Neuron (in vitro differentiated cells): ENCODE results near the gene CD300LG.
"Not testable (repeated sequence)": the region's sequence is repeated elsewhere in the genome, so short reads cannot be mapped to it uniquely, and the experiment has no call there.

Source experiments
- H2AFZ ChIP-seq: one replicate; pipeline ENCODE4 v1.6.1; 2013; ENCODE audit warnings: low read depth, mild to moderate bottlenecking, inconsistent platforms, low read length, moderate library complexity
- H3K27me3 ChIP-seq: one replicate; pipeline ENCODE4 v1.6.1; 2013; ENCODE audit warnings: low read length; ENCODE audit not compliant: insufficient read depth
- H3K36me3 ChIP-seq: one replicate; pipeline ENCODE4 v1.6.1; 2013; ENCODE audit warnings: low read length; ENCODE audit not compliant: insufficient read depth
- H3K4me1 ChIP-seq: one replicate; pipeline ENCODE4 v1.6.1; 2013; ENCODE audit warnings: low read length; ENCODE audit not compliant: insufficient read depth
- H3K4me3 ChIP-seq: 2 replicates; pipeline ENCODE4 v1.5.1; 2013; ENCODE audit warnings: mild to moderate bottlenecking, low read length, moderate library complexity
- H3K9me3 ChIP-seq: one replicate; pipeline ENCODE4 v1.6.1; 2013; ENCODE audit warnings: low read length

Gene CD300LG

DNA sequence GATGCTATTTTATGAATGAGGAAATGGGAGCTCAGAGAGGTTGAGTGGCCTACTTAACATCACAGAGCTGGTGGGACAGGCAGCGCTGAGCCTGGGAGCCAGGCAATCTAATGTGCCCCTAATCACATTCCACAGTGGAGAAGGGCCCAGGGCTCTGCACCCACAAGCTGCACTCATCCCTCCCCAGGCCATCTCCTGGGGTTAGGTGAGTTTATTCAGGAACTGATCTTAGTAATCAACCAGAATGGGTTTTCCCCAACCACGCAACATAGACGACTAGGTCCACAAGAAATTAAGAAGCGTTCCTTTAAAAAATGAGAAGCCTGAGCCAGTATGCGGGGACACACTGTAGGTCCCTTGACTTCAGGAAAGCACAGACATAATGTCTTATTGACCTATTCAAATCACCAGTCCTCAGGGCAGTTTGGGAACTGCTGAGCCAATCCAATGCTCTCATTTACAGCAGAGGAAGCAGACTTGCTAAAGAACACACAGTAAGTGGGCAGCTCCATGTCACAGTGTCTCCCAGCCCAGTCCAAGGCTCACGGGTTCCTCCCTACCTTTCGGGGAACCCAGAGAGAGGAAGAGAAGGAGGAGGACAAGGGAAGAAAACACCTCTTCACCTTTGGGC lies 16.4 kb upstream of the CD300LG start:
- peaks cover 2% of the 10 kb centered on the region for H3K36me3 ChIP-seq
- H2AFZ ChIP-seq, result no peak overlapping the region

DNA sequence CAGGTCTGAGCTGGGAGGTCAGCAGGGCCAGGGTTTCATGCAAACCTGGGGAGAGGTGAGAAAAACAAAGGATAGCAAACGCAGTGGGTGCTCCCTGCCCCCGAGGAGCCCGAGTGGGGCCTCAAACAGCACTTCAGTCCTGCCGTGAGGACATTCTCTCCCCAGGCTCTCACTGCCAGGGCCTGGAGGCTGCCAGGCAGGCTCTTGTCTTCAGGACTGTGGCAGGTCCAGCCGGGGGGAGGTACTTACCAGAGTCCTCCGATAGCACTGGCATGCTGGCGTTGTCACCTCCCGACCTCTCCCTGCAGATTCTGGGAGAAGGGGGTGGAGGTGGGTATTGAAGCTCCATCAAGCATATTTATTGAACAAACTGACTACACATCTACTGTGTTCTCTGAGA lies 15.3 kb upstream of the CD300LG start:
- Histone ChIP-seq H3K4me1 (peaks cover 23% of the 10 kb centered on the region), H3K36me3 (no peaks in the 10 kb centered on the region), H2AFZ (no peak overlapping the region), H3K4me3 (no peak overlapping the region), H3K9me3 (no peaks in the 10 kb centered on the region), H3K27me3 (no peaks in the 10 kb centered on the region)

More for the DNA sequence above, 16.4 kb upstream of the CD300LG start:
- Histone ChIP-seq H3K27me3 (no peaks in the 10 kb centered on the region), H3K4me3 (no peak overlapping the region), H3K9me3 (no peaks in the 10 kb centered on the region), H3K4me1 (peaks cover 23% of the 10 kb centered on the region)

DNA sequence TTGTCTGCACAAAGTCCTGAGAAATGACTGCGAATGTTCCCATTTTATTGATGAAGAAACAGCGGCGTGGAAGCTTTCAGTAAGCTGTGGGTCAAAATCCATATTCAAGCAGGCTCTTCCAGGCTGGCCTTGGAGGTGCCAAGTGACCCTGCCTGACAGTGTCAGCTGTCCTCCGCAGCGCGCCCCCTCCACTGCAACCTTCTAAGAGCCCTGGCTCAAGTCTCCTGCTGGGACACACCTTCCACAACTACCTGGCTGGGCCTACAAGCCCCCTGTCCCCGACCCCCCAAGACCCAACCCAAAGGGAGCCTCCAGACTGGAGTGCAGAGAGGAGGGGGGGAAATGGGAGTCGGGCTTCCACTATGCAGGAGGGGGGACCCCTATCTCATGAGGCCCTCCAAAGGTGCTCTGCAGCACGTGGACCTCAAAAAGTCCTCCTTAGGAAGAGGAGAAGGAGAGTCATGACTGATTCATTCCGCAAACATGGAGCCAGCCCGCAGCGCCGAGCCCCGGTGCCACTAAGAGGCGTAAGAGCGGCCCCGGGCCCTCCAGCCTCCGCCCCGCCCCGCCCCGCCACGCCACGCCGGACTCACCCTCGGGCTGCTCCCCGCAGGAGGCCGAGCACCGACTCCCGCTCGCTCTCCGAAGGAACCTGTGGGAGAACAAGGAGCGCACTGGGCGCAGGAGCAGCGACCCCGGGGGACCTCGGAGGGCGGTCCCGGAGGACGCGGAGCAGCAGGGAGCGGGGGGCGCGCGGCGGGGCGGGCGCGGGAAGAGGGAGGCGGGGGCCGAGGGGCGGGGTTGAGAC lies 14.6 kb upstream of the CD300LG start:
- Histone ChIP-seq H2AFZ (peak overlapping the region; percentile 96), H3K27me3 (no peaks in the 10 kb centered on the region), H3K9me3 (no peaks in the 10 kb centered on the region), H3K4me1 (peaks cover 23% of the 10 kb centered on the region), H3K36me3 (no peaks in the 10 kb centered on the region), H3K4me3 (peak overlapping the region; percentile 60)

DNA sequence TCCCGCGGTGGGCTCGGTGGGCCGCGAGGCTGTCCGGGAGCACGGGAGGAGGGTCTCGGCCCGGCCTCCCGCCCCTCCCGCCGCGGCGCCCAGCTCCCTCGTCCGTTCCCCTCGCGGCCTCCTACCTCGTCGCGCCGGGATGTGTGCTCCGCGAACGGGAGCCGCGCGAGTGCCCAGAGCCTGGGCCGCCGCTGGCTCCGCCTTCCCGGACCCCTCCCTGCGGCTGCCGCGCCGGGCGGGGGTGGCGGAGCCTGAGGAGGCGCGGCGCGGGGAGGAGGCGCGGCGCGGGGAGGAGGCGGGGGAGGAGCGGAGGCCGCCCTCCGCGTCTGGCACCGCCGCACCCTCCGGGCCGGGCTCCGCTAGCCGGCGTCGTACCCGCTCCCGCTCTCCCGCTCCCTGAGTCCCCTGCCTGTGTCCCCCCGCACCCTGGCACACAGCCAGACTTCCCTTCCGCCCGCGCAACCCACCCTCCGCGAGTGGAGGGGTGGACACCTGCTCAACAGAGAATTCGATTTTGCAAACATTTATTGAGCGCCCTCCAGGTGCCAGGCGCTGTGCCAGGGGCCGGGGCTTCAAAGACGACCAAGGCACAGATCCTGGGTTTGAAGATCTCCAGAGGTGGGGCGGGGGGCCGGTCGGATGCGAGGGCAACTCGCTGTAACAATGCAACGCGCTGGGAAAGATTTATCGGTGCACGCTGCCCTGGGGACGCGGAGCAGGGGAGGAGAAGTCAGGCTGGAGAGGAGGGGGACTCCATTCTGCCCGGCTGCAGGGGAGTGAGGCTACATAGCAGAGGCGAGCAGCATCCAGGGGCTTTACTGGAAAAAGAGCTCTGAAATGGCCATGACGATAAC lies 13.8 kb upstream of the CD300LG start, which contains the start of gene MPP3:
MPP3 (minus strand) TSS at position 171 of the 854 bp plus-strand sequence. CDS start 1,240 bp downstream, outside the sequence.
- peak within 1 kb of the TSS; percentile 60 for H3K4me3 ChIP-seq
- H2AFZ ChIP-seq, result peak within 1 kb of the TSS; percentile 96
- no peaks in the 10 kb centered on the region for H3K9me3 ChIP-seq
- H3K4me1 ChIP-seq, result peaks cover 23% of the 10 kb centered on the region
- H3K27me3 ChIP-seq, result no peaks in the 10 kb centered on the region
- H3K36me3 ChIP-seq, result no peaks in the 10 kb centered on the region

DNA sequence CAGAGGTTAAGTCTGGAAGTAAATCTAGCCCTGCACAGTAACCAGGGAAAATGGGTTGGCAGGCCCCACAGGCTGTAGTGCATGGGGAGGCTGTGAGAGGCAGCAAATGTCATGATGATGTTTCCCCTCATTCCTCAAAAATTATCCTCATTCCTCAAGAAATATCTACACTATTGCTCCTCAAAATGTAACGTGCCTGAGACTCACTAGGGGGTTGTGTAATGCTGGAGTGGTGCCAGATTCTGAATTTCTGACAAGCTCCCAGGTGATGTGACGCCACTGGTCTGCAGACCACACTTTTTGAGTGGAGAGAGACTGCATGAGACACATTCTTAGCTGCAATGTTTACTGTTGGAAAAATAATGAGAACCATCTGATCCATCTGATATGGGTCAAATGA lies 12.9 kb upstream of the CD300LG start:
- Histone ChIP-seq H3K27me3 (no peaks in the 10 kb centered on the region), H2AFZ (no peak overlapping the region), H3K36me3 (no peaks in the 10 kb centered on the region), H3K4me3 (no peak overlapping the region), H3K9me3 (no peaks in the 10 kb centered on the region), H3K4me1 (peaks cover 23% of the 10 kb centered on the region)

DNA sequence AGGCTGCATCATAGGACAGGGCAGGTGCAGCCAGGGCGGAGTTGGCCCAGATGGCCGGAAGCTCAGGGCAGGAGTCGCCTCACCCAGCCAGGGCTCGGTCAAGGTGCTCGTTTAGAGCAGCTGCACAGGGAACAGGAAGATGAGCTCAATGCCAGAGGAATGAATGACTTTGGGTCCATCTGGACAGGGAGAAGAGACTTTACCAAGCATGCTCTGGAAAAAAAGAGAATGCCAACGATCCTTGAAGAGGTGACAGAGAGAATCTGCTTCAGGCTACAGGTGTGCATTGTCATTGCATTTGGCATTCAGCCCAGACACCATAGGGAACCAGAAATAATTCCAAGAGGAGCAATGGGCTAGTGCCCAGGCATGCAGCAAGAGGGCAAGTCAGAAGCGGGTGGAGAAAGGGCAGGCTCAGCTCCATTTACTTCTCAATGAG lies 7.3 kb upstream of the CD300LG start:
- peaks cover 3% of the 10 kb centered on the region for H3K27me3 ChIP-seq
- no peaks in the 10 kb centered on the region for H3K9me3 ChIP-seq
- no peak overlapping the region for H3K4me3 ChIP-seq
- no peaks in the 10 kb centered on the region for H3K36me3 ChIP-seq
- no peak overlapping the region for H2AFZ ChIP-seq
- no peaks in the 10 kb centered on the region for H3K4me1 ChIP-seq

DNA sequence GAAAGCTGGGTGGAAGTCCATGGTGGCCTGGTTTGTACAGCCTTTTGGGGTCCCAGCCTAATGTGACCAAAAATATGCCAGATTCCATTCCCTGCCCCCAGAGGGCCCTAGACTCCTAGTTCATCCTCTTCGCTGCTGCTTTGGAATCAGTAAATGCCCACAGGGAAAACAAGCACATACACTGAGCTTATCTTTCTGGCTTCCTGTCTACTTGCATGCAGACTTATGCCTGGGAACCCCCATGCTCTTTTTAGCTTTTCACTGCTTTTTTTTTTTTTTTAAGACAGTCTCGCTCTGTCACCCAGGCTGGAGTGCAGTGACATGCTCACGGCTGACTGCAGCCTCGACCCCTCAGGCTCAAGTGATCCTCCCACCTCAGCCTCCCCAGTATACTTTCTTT lies 6.2 kb upstream of the CD300LG start:
- no peaks in the 10 kb centered on the region for H3K36me3 ChIP-seq
- no peaks in the 10 kb centered on the region for H3K9me3 ChIP-seq
- H3K4me1 ChIP-seq, result no peaks in the 10 kb centered on the region
- no peak overlapping the region for H3K4me3 ChIP-seq
- H3K27me3 ChIP-seq, result peaks cover 3% of the 10 kb centered on the region
- no peak overlapping the region for H2AFZ ChIP-seq

DNA sequence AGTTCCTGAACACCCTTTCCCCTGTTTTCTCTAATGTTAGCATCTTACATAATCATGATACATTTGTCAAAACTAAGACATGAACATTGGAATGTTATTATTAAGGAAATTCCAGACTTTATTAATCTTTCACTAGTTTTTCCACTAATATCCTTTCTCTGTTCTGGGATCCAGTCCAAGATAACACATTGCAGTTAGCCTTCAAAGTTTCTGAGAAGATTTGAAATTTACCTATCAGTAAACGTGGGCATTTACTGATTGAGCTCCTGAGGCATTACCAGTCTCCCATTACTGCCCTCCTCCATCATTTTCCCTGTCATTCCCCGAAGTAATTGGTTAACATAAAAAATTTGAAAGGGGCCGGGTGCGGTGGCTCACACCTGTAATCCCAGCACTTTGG lies 5.7 kb upstream of the CD300LG start:
- Histone ChIP-seq H3K4me1 (no peaks in the 10 kb centered on the region), H2AFZ (no peak overlapping the region), H3K36me3 (no peaks in the 10 kb centered on the region), H3K27me3 (peaks cover 3% of the 10 kb centered on the region), H3K9me3 (no peaks in the 10 kb centered on the region), H3K4me3 (no peak overlapping the region)

DNA sequence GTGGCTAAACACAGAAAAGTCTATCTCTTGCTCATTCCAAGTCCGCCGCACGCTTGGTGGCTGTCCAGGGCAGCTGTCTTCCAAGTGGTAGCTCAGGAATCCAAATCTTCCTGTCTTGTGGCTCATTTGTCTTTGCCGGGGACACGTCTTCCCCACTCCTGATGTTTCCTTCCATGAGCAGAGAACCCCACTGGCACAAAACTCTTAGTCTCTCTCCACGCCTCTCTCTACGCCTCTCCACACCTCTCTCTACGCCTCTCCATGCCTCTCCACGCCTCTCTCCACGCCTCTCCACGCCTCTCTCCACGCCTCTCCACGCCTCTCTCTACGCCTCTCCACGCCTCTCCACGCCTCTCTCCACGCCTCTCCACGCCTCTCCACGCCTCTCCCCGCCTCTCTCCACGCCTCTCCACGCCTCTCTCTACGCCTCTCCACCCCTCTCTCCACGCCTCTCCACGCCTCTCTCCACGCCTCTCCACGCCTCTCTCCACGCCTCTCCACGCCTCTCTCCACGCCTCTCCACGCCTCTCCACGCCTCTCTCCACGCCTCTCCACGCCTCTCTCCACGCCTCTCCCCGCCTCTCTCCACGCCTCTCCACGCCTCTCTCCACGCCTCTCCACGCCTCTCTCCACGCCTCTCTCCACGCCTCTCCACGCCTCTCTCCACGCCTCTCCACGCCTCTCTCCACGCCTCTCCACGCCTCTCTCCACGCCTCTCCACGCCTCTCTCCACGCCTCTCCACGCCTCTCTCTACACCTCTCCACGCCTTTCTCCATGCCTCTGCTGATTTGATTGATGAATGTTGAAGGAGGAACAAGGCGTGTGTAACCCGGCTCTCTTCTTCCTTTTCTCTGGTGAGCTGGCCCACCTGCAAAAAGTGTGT lies 4.6 kb upstream of the CD300LG start:
- H3K9me3 ChIP-seq, H3K27me3 ChIP-seq, H3K4me3 ChIP-seq, H2AFZ ChIP-seq, H3K36me3 ChIP-seq, H3K4me1 ChIP-seq: not testable (repeated sequence)

DNA sequence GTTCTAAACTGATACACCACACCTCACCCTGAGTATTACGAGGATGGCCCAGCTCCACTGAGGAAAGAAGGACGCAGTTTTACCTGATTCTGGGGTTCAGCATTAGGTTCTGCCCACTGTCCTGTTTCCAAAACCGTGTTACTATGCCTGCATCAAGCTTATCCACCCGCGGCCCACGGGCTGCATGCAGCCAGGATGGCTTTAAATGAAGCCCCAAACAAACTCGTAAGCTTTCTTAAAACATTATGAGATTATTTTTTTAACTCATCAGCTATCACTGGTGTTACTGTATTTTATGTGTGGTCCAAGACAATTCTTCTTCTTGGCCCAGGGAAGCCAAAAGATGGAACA lies 4.0 kb upstream of the CD300LG start:
- Histone ChIP-seq H3K27me3 (peaks cover 3% of the 10 kb centered on the region), H3K4me3 (no peak overlapping the region), H3K9me3 (no peaks in the 10 kb centered on the region), H2AFZ (no peak overlapping the region), H3K36me3 (no peaks in the 10 kb centered on the region), H3K4me1 (no peaks in the 10 kb centered on the region)

DNA sequence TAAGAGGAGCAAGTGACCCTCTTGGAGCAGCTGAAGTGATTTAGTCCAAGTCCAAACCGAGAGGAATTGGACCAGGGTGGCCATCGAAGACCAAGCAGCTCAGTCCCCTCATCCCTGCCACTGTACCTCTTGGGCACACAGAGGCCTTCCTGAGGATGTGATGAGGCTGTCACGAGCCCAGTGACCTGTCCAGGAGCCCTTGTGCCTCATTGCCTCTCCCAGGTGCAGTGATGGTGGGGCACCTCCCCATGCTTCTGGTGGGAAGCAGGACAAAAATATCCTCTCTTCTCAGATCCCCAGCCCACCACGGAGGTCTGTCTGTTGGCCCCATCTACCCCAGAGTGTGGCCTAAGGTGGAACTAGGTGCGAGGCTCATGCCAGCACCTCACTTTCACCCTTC lies 2.7 kb upstream of the CD300LG start:
- no peak overlapping the region for H3K4me3 ChIP-seq
- no peaks in the 10 kb centered on the region for H3K9me3 ChIP-seq
- H3K36me3 ChIP-seq, result no peaks in the 10 kb centered on the region
- peaks cover 3% of the 10 kb centered on the region for H3K27me3 ChIP-seq
- H2AFZ ChIP-seq, result no peak overlapping the region
- H3K4me1 ChIP-seq, result no peaks in the 10 kb centered on the region

DNA sequence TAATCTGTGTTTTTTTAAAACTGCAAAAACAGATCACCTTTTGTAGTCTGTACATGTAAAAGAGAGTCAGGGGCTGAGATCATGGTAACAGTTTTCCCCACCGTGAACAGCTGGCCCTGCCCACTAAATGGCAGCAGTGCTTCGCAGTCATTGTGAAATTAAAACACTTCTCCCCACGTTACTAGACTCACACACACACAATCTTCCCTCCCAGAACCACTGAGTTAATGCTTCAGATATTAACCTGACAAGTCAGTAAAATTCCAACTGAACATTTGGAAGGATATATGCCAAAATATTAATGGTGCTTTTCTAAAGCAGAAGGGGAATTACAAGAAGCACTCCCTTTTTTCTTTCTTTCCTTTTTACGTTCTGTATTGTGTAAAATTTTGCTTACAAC lies 1.2 kb upstream of the CD300LG start:
- H3K4me1 ChIP-seq, result no peaks in the 10 kb centered on the region
- H2AFZ ChIP-seq, result no peak overlapping the region
- no peak overlapping the region for H3K4me3 ChIP-seq
- no peaks in the 10 kb centered on the region for H3K36me3 ChIP-seq
- H3K27me3 ChIP-seq, result peaks cover 3% of the 10 kb centered on the region
- no peaks in the 10 kb centered on the region for H3K9me3 ChIP-seq
